Measurements from ENCODE around the gene SMIM10L1.

SMIM10L1 gene

GRCh38 chr12:11186837-11187236 lies 15.8 kb downstream of the SMIM10L1 start, which contains the start of gene TAS2R42:
Gene TAS2R42, minus strand, starts transcription at chr12:11186937. Its CDS starts 0 bp downstream, at chr12:11186937.
- no peak for DNase-seq (ENCODE audit: low spot score)

GRCh38 chr12:11202811-11203210 lies 31.8 kb downstream of the SMIM10L1 start:
- DNase-seq (ENCODE audit: low spot score) = no peak

- no peak for DNase-seq (ENCODE audit: low spot score)
Observed at GRCh38 chr12:11204173-11204572, 33.2 kb downstream of the SMIM10L1 start.

GRCh38 chr12:11209113-11209512 lies 38.1 kb downstream of the SMIM10L1 start:
- no peak for DNase-seq (ENCODE audit: low spot score)

Data from Ammon's horn (tissue), 1 donor.